Large intestine (tissue), 3 donors: Measurements from ENCODE around the gene SETD1B. TPM values are rescaled to one million over a fixed set of nuclear protein-coding genes. Genes with fewer than 3 reads are reported as not detected.
"Not testable (repeated sequence)": the region's sequence is repeated elsewhere in the genome, so short reads cannot be mapped to it uniquely, and the experiment has no call there.

Experiments
- DNase-seq, 2 donors: peaks; one replicate each; pipeline versions ENCODE4 v3.0.0 to v3.0.0-alpha.2; 2013
- H3K27ac ChIP-seq: one replicate; pipeline ENCODE4 v1.5.1; 2013; ENCODE audit warnings: low read length
- H3K27me3 ChIP-seq: 2 replicates; pipeline ENCODE4 v1.6.1; 2013; ENCODE audit warnings: low read length; ENCODE audit not compliant: control insufficient read depth, insufficient read depth
- H3K36me3 ChIP-seq: 2 replicates; pipeline ENCODE4 v1.6.1; 2013; ENCODE audit warnings: low read length; ENCODE audit not compliant: control insufficient read depth, insufficient read depth
- H3K4me1 ChIP-seq: one replicate; pipeline ENCODE4 v1.6.1; 2013; ENCODE audit warnings: low read length; ENCODE audit not compliant: control insufficient read depth, insufficient read depth
- H3K4me3 ChIP-seq: one replicate; pipeline ENCODE4 v1.5.1; 2013; ENCODE audit warnings: low read length
- H3K9me3 ChIP-seq: one replicate; pipeline ENCODE4 v1.6.1; 2013; ENCODE audit warnings: mild to moderate bottlenecking, low read depth, low read length, moderate library complexity; ENCODE audit not compliant: control insufficient read depth
- WGBS: methylation state at CpG from one replicate; pipeline ENCODE4 v1.1.5; 2013; ENCODE audit warnings: low lambda C conversion rate; ENCODE audit not compliant: insufficient coverage; 5-methylcytosine and 5-hydroxymethylcytosine counted together
- polyA plus RNA-seq: library from polyadenylated mRNA; unstranded; fragments of 120-200 nt; gene quantifications from one replicate; pipeline ENCODE4 v1.2.1, GENCODE V29; 2013

Gene SETD1B
- polyA plus RNA-seq, 1 donor: 14.2 TPM

- H3K27ac ChIP-seq: no peak overlapping the region
- H3K4me3 ChIP-seq: no peak overlapping the region
- H3K36me3 ChIP-seq: peaks cover 12% of the 10 kb centered on the region
- H3K9me3 ChIP-seq: no peaks in the 10 kb centered on the region
- WGBS: no CpG with 5 or more reads among the region's 28 CpGs
- H3K27me3 ChIP-seq: no peaks in the 10 kb centered on the region
- DNase-seq: no peak
- peaks cover 67% of the 10 kb centered on the region for H3K4me1 ChIP-seq
These were observed 13.7 kb upstream of the SETD1B start for GRCh38 chr12:121789800-121790728.

DNA sequence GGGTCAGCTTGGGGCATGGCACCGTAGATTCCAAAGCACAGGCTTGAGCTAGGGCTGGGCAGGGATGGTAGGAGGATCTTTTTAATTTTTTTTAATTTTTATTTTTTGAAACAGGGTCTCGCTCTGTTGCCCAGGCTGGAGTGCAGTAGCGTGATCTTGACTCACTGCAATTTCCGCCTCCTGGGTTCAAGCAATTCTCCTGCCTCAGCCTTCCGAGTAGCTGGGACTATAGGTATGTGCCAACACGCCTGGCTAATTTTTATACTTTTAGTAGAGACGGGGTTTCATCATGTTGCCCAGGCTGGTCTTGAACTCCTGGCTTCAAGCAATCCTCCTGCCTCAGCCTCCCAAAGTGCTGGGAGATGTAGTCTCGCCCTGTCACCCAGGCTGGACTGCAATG lies 13.0 kb upstream of the SETD1B start:
- not testable (repeated sequence) for DNase-seq, H3K9me3 ChIP-seq, H3K27me3 ChIP-seq, H3K4me3 ChIP-seq
- H3K27ac ChIP-seq: peak overlapping the region; percentile 94
- peaks cover 73% of the 10 kb centered on the region for H3K4me1 ChIP-seq
- no CpG with 5 or more reads among the region's 8 CpGs for WGBS
- H3K36me3 ChIP-seq: peaks cover 20% of the 10 kb centered on the region

GRCh38 chr12:121791671-121792551 lies 11.9 kb upstream of the SETD1B start:
- peak; percentile 93 to 96 for DNase-seq
- Histone ChIP-seq H3K36me3 (peaks cover 26% of the 10 kb centered on the region), H3K4me3 (peak overlapping the region; percentile 87), H3K9me3 (no peaks in the 10 kb centered on the region), H3K4me1 (peaks cover 76% of the 10 kb centered on the region), H3K27me3 (no peaks in the 10 kb centered on the region), H3K27ac (peak overlapping the region; percentile 94)
- no CpG with 5 or more reads among the region's 14 CpGs for WGBS

GRCh38 chr12:121792607-121793439 lies 11.0 kb upstream of the SETD1B start:
- DNase-seq: peak in 1 of 2 donors; percentile 89
- no peaks in the 10 kb centered on the region for H3K27me3 ChIP-seq
- peaks cover 77% of the 10 kb centered on the region for H3K4me1 ChIP-seq
- no peaks in the 10 kb centered on the region for H3K9me3 ChIP-seq
- H3K36me3 ChIP-seq: peaks cover 24% of the 10 kb centered on the region
- no CpG with 5 or more reads among the region's 48 CpGs for WGBS
- peak overlapping the region; percentile 94 for H3K27ac ChIP-seq
- H3K4me3 ChIP-seq: peak overlapping the region; percentile 87

DNA sequence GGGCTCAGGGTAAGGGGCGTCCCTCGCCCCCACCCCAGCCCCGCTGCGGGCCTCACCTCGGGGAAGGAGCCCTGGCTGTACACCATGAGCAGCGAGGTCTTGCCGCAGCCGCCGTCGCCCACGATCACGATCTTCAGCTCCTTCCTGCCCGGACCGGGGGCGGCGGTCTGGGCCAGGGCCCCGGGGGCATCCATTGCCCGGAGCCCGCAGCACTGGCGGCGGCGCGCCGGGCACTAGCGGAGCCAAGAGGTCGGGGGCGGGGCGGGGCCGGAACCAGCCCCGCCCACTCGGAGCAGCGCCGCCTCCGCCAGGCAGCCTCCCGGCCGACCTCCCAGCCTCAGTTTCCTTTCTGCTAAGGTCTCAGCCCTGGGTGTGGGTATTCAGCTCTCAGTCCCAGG lies 10.4 kb upstream of the SETD1B start, which contains the start of gene RHOF:
RHOF (minus strand) TSS at position 249 of the 398 bp plus-strand sequence; CDS start at position 194, 55 bp downstream.
- H3K4me3 ChIP-seq: peak within 1 kb of the TSS; percentile 87
- H3K4me1 ChIP-seq: peaks cover 77% of the 10 kb centered on the region
- DNase-seq: peak in 1 of 2 donors; percentile 66
- H3K27ac ChIP-seq: peak within 1 kb of the TSS; percentile 94
- no peaks in the 10 kb centered on the region for H3K27me3 ChIP-seq
- H3K9me3 ChIP-seq: no peaks in the 10 kb centered on the region
- peaks cover 21% of the 10 kb centered on the region for H3K36me3 ChIP-seq
- WGBS: no CpG with 5 or more reads among the region's 36 CpGs

- peaks cover 78% of the 10 kb centered on the region for H3K4me1 ChIP-seq
These were observed 9.8 kb upstream of the SETD1B start for GRCh38 chr12:121793838-121794533.

DNA sequence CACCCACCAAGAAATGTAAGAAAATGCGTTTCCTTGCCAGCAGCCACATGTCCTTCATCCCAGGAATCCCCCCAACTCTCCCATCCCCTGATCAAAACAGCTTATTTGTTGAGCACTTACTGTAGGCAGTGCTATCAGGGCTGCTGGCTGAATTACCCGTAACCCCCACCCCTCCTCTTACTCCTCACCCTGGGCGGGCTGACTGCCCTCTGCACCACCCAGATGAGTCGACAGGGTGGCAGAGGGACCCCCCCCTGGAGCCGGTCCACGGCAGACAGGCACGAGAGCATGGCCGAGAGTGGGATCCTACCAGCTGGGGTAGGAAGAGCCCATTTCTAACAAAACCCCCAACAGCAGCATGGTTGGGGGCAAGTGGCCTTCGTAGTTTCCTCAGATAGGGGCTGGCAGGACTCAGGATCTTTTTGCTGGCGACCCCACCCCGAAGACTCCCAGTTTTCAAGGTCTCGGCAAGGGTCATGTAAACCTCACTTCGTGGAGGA lies 9.2 kb upstream of the SETD1B start:
- no CpG with 5 or more reads among the region's 13 CpGs for WGBS
- no peak for DNase-seq
- H3K36me3 ChIP-seq: peaks cover 18% of the 10 kb centered on the region
- H3K9me3 ChIP-seq: no peaks in the 10 kb centered on the region
- H3K27me3 ChIP-seq: no peaks in the 10 kb centered on the region
- peak overlapping the region; percentile 14 for H3K4me3 ChIP-seq
- H3K4me1 ChIP-seq: peaks cover 78% of the 10 kb centered on the region
- H3K27ac ChIP-seq: peak overlapping the region; percentile 94

More at GRCh38 chr12:121793838-121794533, 9.8 kb upstream of the SETD1B start:
- peak overlapping the region; percentile 94 for H3K27ac ChIP-seq
- WGBS: no CpG with 5 or more reads among the region's 59 CpGs
- H3K9me3 ChIP-seq: no peaks in the 10 kb centered on the region
- H3K27me3 ChIP-seq: no peaks in the 10 kb centered on the region
- peak overlapping the region; percentile 87 for H3K4me3 ChIP-seq
- peak; percentile 96 to 98 for DNase-seq
- H3K36me3 ChIP-seq: peaks cover 18% of the 10 kb centered on the region

DNA sequence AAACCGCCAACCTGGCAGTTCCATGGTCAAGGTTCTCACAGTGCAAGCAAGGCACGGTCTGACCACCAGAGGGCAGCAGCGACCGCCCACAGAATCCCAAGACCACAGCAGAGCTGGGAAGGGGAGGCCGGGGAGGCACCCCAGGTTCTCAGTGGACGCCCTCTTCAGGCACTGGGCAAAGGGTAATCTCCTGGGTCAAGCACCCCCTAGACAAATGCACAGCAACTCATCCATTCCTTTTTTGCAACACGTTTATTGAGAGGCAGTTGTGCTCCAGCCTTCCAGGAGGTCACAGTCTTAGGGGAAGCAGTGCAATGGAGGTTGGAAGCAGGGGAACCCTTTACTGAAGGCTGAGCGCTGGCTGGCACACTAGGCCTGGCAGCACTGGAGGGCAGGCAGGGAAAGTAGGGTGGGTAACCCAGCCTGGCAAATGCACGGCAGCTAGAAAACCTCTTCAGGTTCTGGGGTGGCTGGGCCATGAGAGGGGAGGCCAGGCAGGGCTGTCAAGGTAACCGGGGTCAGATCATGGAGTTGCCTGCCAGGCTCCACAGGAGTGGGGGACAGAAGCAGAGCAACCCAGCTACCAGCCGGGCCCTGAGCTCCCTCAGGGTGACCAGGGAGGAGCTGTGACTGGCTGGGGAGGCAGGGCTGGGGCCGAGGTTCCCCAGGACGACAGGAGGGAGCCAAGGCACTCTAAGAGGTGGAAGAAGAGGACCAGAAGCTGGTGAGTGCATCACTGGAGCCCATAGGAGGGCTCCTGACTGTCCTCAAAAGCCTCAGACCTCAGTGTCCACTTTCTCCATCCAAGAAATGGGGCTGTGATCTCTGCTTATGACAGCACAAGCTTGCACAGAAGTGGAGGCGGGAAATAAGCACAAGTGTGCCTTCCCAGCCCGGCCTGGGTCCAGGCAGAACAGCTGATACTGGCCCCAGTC lies 8.5 kb upstream of the SETD1B start:
- Histone ChIP-seq H3K9me3 (no peaks in the 10 kb centered on the region), H3K27ac (peak overlapping the region; percentile 94), H3K27me3 (no peaks in the 10 kb centered on the region), H3K4me3 (peak overlapping the region; percentile 14), H3K4me1 (peaks cover 71% of the 10 kb centered on the region), H3K36me3 (peaks cover 18% of the 10 kb centered on the region)
- WGBS: no CpG with 5 or more reads among the region's 15 CpGs
- DNase-seq: peak; percentile 90
